GM12878 (cell line): Measurements from ENCODE around the gene CDHR2. TPM values are rescaled to one million over a fixed set of nuclear protein-coding genes. Genes with fewer than 3 reads are reported as not detected.
A peak's percentile ranks its signal among the peaks of the same experiment; 100 is the strongest.

Experiments used
- EED ChIP-seq: sonication (generic); IDR thresholded peaks from 2 replicates; pipeline ENCODE4 v1.6.1; 2016; ENCODE audit warnings: antibody characterized with exemption, low read depth
- EZH2 ChIP-seq: IDR thresholded peaks from 2 replicates; pipeline ENCODE4 v1.6.1; 2012; ENCODE audit warnings: low read depth, mild to moderate bottlenecking, control low read depth, inconsistent platforms, low read length, borderline replicate concordance; ENCODE audit not compliant: control insufficient read depth
- HDAC6 ChIP-seq: fragments of 200-600 bp; sonication (generic); IDR thresholded peaks from one replicate; pipeline ENCODE4 v1.8.0; 2017; ENCODE audit warnings: antibody characterized with exemption; ENCODE audit not compliant: unreplicated experiment
- IKZF2 ChIP-seq, 2 experiments: fragments of 450-650 bp; IDR thresholded peaks; 2 replicates each; pipeline ENCODE4 v1.6.1; 2017; ENCODE audit warnings: mild to moderate bottlenecking in 2 of 2, moderate library complexity in 2 of 2
- MEF2B ChIP-seq: fragments of 450-650 bp; IDR thresholded peaks from 2 replicates; pipeline ENCODE4 v1.6.1; 2018; ENCODE audit warnings: mild to moderate bottlenecking, moderate library complexity; ENCODE audit not compliant: partially characterized antibody, poor library complexity, severe bottlenecking
- MYB ChIP-seq: fragments of 150-350 bp; IDR thresholded peaks from 2 replicates; pipeline ENCODE4 v1.6.1; 2014; ENCODE audit warnings: mild to moderate bottlenecking, low read depth, low read length, borderline replicate concordance
- MYC ChIP-seq: IDR thresholded peaks from 2 replicates; pipeline ENCODE4 v1.6.1; 2011; ENCODE audit warnings: mild to moderate bottlenecking, low read length, moderate library complexity, inconsistent platforms; ENCODE audit not compliant: insufficient read depth, insufficient replicate concordance, insufficient read length, severe bottlenecking
- NFIC ChIP-seq: IDR thresholded peaks from 2 replicates; pipeline ENCODE4 v1.6.1; 2012; ENCODE audit warnings: low read depth, mild to moderate bottlenecking, inconsistent platforms, low read length, moderate library complexity
- NR2C1 ChIP-seq: fragments of 450-650 bp; IDR thresholded peaks from 2 replicates; pipeline ENCODE4 v1.6.1; 2017; ENCODE audit warnings: antibody characterized with exemption, mild to moderate bottlenecking, moderate library complexity
- PML ChIP-seq: IDR thresholded peaks from 2 replicates; pipeline ENCODE4 v1.6.1; 2012; ENCODE audit warnings: low read length, inconsistent platforms
- RAD51 ChIP-seq: fragments of 450-650 bp; IDR thresholded peaks from 2 replicates; pipeline ENCODE4 v1.6.1; 2016; ENCODE audit warnings: moderate library complexity, mild to moderate bottlenecking, inconsistent platforms
- SP1 ChIP-seq: IDR thresholded peaks from one replicate; pipeline ENCODE4 v1.6.1; 2011; ENCODE audit warnings: low read depth, low read length
- SUZ12 ChIP-seq: fragments of 200-600 bp; sonication (generic); IDR thresholded peaks from one replicate; pipeline ENCODE4 v1.6.1; 2018; ENCODE audit warnings: antibody characterized with exemption, mild to moderate bottlenecking; ENCODE audit not compliant: unreplicated experiment
- TAF1 ChIP-seq: IDR thresholded peaks from 2 replicates; pipeline ENCODE4 v1.6.1; 2011; ENCODE audit warnings: mild to moderate bottlenecking, low read depth, low read length, borderline replicate concordance
- ZNF217 ChIP-seq: fragments of 450-650 bp; IDR thresholded peaks from 2 replicates; pipeline ENCODE4 v1.6.1; 2017; ENCODE audit warnings: antibody characterized with exemption, mild to moderate bottlenecking
- ZZZ3 ChIP-seq: IDR thresholded peaks from 2 replicates; pipeline ENCODE4 v1.6.1; 2011; ENCODE audit warnings: low read depth; ENCODE audit not compliant: control insufficient read depth, insufficient read length
- polyA plus RNA-seq, 11 experiments: library from polyadenylated mRNA; depleted of rRNA in 4 of 11; unstranded in 6 of 11; stranded (reverse) in 5 of 11; fragments of >200 nt; fragmentation: Nextera tagmentation in 4 of 11; fragmentation: Illumina TruSeq in 1 of 11; extraction: Ambion mirVana in 4 of 11; extraction: Trizol in 1 of 11; gene quantifications; 1 replicate in 1 of 11; 2 replicates in 10 of 11; pipeline versions ENCODE4 v1.2.1 to v1.2.3, GENCODE V29; 2011 to 2016; ENCODE audit warnings: inconsistent platforms in 2 of 11, missing spikeins in 2 of 11, low read depth in 1 of 11
- total RNA-seq, 4 experiments: library from RNA; depleted of rRNA in 3 of 4; stranded (reverse); fragments of >200 nt in 3 of 4; fragmentation: Illumina TruSeq in 1 of 4; extraction: Trizol in 1 of 4; gene quantifications; 2 replicates each; pipeline versions ENCODE4 v1.2.1 to v1.2.3, GENCODE V29; 2013 to 2021
- TF ChIP-seq, protein P1 (sequence below): IDR thresholded peaks from 2 replicates; pipeline ENCODE4 v1.6.1; 2012; ENCODE audit warnings: improper control_type of control experiment, low read depth, low read length; ENCODE audit not compliant: insufficient replicate concordance
- TF ChIP-seq, protein P2 (sequence below): fragments of 450-650 bp; IDR thresholded peaks from 2 replicates; pipeline ENCODE4 v1.6.1; 2017; ENCODE audit warnings: low read depth, mild to moderate bottlenecking, moderate library complexity
- TF ChIP-seq, protein P3 (sequence below): fragments of 450-650 bp; IDR thresholded peaks from 2 replicates; pipeline ENCODE4 v1.6.1; 2017; ENCODE audit warnings: mild to moderate bottlenecking

The CDHR2 gene
- total and polyA plus RNA-seq, 10 of the 15 experiments (the other 5 are each of a cell fraction or from before 2014, with no cell fraction given), result 0.03 to 0.46 (median 0.06) TPM; not detected in 5

DNA sequence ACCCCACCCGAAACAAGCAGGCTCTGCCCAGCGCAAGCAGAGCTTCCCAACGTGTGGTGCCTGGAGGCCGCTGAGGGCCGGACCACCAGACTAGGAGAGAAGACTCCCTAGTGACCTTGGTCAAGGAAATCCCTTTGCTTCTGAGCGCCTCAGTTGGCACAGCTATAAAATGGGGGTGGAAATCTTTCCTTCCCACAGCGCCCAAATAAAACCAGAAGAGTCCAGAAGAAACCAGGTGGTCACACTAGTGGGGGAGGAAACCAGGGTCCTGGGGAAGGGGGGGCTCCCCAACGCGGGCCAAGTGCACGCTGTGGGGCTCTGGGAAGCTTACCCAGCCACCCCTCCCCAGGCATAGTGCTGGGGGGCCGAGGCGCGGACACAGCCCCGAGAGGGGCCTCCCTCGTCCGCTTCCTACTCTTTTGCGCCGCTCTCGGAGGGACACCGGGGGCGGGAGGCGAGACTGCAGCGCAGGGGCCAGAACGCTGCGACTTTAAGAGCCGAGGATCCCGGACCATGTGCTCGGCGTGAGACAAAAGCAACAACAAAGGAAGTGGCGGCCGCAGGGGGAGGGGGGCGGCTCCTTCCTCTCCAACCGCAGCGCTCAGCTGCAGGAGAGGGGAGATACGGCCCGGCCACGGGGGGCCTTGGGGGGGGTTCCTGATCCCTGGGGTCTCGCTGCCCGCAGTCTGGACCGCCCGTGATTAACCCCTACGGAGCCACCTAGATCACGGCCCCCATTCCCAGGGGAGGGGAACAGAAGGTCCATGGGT is 12.8 kb upstream of the CDHR2 start (continued):
- TF ChIP-seq, protein P1, sequence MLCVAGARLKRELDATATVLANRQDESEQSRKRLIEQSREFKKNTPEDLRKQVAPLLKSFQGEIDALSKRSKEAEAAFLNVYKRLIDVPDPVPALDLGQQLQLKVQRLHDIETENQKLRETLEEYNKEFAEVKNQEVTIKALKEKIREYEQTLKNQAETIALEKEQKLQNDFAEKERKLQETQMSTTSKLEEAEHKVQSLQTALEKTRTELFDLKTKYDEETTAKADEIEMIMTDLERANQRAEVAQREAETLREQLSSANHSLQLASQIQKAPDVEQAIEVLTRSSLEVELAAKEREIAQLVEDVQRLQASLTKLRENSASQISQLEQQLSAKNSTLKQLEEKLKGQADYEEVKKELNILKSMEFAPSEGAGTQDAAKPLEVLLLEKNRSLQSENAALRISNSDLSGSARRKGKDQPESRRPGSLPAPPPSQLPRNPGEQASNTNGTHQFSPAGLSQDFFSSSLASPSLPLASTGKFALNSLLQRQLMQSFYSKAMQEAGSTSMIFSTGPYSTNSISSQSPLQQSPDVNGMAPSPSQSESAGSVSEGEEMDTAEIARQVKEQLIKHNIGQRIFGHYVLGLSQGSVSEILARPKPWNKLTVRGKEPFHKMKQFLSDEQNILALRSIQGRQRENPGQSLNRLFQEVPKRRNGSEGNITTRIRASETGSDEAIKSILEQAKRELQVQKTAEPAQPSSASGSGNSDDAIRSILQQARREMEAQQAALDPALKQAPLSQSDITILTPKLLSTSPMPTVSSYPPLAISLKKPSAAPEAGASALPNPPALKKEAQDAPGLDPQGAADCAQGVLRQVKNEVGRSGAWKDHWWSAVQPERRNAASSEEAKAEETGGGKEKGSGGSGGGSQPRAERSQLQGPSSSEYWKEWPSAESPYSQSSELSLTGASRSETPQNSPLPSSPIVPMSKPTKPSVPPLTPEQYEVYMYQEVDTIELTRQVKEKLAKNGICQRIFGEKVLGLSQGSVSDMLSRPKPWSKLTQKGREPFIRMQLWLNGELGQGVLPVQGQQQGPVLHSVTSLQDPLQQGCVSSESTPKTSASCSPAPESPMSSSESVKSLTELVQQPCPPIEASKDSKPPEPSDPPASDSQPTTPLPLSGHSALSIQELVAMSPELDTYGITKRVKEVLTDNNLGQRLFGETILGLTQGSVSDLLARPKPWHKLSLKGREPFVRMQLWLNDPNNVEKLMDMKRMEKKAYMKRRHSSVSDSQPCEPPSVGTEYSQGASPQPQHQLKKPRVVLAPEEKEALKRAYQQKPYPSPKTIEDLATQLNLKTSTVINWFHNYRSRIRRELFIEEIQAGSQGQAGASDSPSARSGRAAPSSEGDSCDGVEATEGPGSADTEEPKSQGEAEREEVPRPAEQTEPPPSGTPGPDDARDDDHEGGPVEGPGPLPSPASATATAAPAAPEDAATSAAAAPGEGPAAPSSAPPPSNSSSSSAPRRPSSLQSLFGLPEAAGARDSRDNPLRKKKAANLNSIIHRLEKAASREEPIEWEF, result no peak
- TF ChIP-seq, protein P2, sequence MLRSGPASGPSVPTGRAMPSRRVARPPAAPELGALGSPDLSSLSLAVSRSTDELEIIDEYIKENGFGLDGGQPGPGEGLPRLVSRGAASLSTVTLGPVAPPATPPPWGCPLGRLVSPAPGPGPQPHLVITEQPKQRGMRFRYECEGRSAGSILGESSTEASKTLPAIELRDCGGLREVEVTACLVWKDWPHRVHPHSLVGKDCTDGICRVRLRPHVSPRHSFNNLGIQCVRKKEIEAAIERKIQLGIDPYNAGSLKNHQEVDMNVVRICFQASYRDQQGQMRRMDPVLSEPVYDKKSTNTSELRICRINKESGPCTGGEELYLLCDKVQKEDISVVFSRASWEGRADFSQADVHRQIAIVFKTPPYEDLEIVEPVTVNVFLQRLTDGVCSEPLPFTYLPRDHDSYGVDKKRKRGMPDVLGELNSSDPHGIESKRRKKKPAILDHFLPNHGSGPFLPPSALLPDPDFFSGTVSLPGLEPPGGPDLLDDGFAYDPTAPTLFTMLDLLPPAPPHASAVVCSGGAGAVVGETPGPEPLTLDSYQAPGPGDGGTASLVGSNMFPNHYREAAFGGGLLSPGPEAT, result no peak; the same call in 1 of the 2 replicates
- TF ChIP-seq MYC, result peak; percentile 92
- TF ChIP-seq ZZZ3, result no peak
- TF ChIP-seq EZH2, result no peak
- TF ChIP-seq MEF2B, result peak; percentile 89
- no peak for TF ChIP-seq PML
- TF ChIP-seq MYB, result no peak
- TF ChIP-seq HDAC6, result no peak
- no peak for TF ChIP-seq NR2C1
- no peak for TF ChIP-seq NFIC
- peak; percentile 12 to 27; a peak in 1 of 4 replicates for TF ChIP-seq IKZF2 (IDR thresholded peaks at IDR 0.05)
- no peak for TF ChIP-seq EED
- no peak for TF ChIP-seq SUZ12
- peak; percentile 44 for TF ChIP-seq SP1
- TF ChIP-seq TAF1, result peak; percentile 52; the same call in 1 of the 2 replicates
- TF ChIP-seq, protein P3, sequence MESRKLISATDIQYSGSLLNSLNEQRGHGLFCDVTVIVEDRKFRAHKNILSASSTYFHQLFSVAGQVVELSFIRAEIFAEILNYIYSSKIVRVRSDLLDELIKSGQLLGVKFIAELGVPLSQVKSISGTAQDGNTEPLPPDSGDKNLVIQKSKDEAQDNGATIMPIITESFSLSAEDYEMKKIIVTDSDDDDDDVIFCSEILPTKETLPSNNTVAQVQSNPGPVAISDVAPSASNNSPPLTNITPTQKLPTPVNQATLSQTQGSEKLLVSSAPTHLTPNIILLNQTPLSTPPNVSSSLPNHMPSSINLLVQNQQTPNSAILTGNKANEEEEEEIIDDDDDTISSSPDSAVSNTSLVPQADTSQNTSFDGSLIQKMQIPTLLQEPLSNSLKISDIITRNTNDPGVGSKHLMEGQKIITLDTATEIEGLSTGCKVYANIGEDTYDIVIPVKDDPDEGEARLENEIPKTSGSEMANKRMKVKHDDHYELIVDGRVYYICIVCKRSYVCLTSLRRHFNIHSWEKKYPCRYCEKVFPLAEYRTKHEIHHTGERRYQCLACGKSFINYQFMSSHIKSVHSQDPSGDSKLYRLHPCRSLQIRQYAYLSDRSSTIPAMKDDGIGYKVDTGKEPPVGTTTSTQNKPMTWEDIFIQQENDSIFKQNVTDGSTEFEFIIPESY, result no peak
- TF ChIP-seq ZNF217, result no peak
- 0 out of 2 replicates have a peak, but pooled peaks have one; percentile 32 for TF ChIP-seq RAD51
